Measurements from ENCODE around the gene ATP23.

The ATP23 gene, protein sequence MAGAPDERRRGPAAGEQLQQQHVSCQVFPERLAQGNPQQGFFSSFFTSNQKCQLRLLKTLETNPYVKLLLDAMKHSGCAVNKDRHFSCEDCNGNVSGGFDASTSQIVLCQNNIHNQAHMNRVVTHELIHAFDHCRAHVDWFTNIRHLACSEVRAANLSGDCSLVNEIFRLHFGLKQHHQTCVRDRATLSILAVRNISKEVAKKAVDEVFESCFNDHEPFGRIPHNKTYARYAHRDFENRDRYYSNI

DNA sequence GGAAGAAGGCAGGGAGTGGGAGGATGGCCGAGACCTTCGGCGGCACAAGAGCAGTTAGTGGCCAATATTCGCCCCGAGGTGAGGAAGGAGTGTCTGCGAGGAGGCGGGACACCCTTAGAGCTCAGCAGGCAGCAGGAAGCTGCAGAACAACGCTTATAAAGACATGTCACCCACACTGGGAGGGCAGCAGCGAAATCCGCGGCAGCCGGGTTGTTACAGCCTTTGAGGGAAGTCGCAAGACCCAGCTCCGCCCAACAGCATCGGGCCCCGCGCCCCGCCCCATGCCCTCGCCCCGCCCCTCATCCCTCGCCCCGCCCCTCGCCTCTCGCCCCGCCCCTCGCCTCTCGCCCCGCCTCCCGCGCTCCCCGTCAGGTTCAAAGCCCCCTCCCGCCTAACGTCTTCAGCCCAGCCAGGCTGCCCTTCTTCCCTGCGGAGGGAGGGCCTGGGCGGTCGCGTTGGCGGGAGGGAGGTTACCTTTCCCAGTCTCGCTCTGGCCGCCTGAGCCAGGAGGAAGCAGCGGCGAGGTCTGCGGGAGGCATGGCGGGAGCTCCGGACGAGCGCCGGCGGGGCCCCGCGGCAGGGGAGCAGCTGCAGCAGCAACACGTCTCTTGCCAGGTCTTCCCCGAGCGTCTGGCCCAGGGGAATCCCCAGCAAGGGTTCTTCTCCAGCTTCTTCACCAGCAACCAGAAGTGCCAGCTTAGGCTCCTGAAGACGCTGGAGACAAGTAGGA lies at the start of gene ATP23:
Gene ATP23, plus strand, starts transcription at position 403 of the 730 bp plus-strand sequence. Its CDS starts 135 bp downstream, at position 538.
- DNase-seq (ENCODE audit: low read depth): peak; percentile 83

DNA sequence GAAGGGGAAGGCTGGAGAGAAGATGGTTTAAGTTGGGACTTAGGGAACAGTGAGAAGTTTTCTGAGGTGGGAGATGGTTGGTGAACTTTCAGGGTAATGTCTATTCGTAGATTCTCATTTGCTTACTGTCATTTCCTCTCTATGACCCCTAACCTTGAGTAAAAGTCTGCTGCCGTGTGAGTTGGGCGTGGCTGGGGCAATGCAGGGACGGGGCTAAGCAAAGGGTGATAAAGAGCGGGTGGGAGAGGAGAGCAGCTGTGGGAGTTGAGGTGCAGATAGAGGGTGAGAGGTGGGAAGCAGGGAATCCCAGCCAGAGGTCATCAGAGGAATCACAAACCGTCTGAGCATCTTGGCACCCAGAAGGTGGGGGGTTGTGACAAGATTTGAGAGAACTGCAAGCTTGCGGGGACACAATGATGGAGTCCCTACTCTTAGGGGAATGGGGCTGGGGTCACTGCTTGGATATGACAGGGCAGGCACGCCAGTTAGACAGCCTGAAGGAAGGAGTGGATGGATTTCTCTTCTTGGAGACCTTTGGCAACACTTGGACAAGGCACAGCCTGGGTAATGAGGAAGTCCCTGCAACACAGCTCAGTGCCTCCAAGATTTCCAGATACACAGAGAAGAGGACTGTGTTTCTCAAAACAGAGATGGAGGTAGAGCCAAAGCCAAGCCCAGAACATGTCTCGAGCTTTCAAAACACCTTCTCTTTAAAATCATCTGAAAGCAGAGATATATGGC lies 49.0 kb upstream of the ATP23 start:
- DNase-seq (ENCODE audit: low read depth): no peak

DNA sequence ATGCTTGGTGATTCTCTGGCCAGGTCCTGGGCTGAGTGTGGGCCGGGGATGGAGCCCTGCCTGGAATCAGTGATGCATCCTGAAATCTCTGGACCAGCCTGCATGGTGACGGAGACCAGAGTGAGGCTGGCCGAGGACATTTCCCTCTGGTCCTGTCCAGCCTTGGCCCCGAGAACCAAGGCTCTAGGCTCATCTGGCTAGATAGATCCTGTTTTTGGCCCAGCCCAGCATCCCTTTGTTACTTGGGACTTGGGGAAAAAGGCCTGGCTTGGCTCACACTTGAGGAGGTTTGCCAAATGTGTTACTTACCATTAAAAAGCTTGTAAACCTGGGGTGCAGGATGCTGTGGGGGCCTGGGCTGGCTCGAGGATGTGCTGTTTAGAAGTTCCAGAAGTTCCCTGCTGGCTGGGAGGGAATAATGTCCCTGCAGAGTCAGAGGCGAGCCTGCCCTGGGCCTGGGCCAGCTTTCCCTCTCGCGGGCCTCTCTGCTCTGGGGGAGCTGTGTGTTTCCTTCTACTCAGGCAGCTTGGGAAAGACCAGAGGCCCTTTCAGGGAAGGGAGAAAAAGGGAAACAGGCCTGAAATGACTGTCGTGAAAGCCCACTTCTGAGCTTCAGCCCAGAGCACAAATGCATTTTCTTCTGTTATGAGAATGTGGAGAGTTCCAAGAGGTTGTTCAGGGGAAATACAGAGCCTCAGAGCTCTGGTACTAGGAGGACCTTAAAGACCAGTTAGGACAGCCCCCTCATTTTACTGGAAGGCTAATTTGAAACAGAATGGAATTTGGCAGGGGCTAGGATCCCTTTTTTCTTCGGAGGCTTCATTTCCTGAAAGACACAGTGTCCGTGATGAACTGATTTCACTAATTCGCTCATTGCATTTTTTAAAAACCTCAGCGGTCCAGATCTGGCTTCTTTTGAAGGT lies 47.7 kb upstream of the ATP23 start:
- peak; percentile 88 for DNase-seq (ENCODE audit: low read depth)

DNA sequence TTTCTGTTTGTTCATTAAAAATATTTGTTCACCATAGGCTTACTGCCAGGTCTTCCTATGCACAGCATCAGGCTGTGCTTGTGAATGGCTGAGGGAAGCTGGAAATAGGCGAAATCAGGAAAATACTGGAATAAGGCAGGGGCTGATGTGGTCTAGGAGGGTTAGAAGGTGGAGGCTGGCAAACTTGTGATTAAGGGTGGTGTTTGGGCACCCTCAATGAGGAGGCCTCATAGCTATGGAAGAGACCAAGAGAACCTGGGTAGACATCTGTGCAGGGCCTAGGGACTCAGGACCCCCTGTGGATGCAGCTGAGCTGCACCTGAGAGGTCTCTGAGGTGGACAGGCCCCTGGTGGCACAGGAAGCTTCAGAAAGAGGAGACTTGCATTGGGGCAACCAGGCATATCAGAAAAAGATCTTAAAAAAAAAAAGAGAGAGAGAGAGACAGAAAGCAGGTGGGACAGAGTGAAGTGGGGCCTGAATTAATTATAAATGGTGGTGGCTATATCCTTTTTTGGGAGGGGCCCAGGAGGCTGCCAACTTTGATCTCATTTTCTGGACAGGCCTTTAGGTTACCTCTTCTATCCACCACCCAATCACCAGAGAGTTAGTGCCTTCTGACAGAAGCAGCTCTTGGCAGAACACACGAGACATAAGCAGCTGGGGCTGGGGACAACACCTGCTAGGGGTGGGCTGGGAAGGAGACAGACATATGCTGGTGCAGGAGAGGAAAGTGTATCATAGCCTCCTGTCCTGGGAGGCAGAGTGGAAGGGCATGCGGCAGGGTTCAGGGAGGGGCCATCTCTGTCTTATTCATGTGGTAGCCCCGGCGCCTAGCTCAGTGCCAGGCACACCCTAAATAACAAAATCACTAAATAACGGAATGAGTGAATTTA lies 46.7 kb upstream of the ATP23 start:
- no peak for DNase-seq (ENCODE audit: low read depth)

DNA sequence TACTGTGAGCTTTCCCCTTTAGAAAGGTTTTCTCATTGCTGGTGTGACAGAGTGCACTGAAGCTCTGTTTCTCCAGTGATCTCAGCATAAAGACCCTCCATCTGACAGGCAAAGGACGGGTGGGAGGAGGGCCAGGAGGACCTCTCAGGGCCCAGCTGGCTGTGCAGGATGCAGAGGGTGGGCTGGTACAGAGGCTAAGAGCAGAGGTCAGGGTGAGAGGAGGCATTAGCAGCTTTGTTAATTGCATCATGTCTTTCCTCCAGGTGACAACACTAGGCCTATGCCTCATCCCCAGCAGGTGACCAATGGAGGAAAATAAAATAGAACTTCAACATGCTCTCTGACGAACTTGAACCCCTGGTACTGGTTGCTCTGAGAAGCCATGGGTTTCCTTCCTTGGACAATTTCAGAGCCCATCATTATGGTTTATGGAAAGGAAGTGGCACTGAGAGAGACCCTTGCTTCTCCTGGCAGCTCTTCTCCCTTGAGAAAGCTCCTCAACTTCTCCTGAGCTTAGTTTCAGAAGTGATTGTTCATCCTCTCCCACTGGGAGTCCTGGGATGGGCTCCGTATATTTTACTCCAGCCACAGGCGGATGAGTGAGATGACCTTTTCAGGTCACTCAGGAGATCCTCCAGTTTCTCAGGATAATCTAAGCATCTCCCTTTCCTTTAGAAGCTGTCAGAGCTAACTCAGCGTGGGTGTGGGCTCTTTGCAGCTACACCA lies 45.8 kb upstream of the ATP23 start:
- no peak for DNase-seq (ENCODE audit: low read depth)

DNA sequence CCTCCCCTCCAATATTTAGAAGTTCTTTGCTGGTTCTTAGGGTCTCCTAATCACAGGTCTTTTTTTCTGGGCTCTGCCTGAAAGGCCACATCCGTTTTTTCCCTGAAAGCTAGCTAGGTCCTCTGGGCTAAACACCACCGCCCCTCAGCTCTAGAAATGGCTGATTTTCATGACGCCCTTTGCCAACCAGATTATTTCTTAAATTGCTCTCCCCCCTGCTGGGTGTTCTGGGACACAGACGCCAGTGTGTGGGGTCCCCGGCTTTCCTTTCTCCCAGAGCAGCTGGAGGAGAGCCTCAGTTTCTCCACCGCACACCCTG lies 45.3 kb upstream of the ATP23 start:
- peak; percentile 21 for DNase-seq (ENCODE audit: low read depth)

DNA sequence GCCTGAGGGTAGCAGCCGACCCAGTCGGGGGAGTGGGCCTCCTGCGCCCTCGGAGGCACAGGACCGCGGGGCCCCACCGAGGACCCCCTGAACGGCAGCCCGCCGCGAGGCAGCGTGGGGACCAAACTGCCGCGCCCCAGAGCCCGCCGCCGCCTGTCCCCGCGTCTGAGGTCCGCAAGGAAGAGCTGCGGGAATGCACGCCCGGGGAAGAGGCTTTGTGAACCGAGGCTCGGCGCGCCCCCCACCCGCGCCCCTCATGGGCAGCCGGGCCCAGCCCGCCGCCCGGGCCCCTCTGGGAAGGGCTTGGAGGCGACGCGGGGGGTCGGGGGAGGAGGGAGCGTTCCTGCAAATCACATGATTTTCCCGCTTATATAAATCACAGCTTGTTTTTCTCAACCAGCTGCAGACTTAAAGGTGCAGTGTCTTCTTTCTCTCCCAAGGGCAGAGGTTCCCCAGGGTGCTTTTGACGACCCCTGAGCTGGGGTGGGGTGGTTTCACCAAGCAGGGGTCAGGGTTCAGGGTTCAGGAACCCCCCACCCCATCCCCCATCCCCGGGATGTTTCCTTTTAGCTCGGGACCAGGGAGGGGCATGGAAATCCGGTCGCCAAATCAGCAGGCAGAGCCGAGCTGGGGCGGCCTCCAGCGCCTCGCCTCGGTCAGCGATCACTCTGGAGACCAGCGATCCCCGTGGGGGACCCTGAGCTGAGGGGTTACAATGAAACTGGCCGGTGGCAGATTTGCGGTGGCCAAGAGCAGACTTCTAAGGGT lies 44.7 kb upstream of the ATP23 start:
- DNase-seq (ENCODE audit: low read depth): peak; percentile 73

DNA sequence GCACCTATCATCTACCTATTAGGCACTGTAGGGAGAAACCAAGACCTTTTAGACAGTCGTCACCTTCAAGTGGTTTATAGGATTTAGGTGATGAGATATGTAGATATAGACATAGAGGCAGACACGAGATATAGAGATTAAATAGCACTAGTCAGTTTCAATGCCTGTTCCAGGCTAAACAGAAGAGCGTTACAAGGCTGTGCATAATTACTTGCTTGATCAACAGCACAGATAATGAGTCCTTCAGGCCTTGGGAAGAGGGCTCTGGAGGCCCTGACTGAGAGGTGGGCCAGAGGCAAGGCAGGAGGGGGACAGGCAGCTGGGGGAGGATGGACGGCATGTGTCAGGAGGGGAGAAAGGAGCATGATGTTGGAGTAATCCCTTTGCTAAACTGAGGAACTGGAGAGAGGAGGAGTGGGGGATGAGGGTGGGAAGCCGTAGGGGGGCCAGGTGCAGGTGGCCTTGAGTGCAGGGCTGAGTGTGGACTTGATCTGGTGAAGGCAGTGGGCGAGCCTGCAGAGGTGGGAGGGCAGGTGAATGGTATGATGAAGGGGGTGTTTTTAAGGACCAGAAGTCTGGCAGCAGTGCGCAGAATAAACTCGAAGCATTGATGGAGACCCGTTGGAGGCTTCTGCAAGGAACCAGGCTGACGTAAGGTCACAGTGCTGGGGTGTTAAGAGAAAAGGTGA lies 43.9 kb upstream of the ATP23 start:
- DNase-seq (ENCODE audit: low read depth): no peak

DNA sequence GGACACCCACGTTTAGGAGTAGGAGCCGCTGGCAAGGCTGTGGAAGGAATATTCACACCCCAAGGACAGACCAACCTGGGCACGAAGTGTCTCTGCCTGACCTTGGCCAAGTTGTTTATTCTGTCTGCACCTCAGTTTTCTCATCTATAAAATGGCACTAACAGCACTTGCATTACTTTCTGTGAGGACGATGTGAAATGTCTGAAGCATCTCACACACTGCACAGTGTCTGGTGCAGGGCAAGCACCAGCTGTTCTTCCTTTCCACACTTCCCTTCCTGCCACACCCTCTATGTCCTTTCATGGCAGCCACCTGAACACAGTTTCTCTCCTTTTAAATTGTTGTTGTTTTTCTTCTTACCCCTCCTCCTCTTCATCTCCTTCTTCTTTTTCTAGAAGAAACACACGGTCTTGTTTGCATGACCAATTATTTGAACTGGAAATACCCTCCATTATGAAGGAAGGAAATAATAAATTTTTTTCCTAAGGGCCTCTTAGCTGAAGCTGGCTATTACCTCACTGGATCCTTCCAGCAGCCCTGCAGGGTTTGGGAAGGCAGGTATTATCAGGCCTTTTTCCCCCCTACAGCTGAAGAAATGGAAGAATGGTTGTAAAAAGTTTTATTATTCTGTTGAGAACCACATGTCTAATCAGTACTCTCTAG lies 42.9 kb upstream of the ATP23 start:
- DNase-seq (ENCODE audit: low read depth): peak; percentile 21

DNA sequence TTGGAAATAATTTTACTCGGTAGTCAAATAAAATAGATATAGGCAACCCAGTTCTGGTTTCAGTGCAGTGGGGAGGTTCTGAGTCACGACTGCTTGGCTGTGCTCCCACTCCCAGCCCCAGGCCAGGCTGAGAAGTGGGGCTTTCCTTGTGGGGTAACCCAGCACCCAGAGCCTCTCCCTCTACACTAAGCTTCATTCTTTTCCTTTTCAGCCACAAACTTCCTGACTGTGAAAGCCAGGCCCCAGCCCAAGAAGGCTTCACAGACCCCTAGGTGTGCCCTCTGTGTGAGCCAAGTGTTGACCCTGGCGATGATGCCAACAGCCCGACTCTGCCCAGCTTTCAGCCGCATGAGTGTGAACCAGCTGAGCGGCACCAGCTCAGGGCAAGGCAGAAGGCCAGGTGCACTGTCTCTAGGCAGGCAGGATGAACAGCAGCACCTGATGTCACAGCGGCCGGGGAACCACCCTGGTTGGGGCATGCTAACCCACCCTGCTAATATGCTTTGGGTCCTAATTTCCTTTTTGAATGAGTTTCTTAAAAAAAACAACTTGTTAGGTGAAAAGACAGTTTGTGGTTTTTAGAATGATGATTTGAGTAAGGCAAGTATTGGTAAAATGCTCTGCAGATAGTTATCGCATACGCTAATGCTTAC lies 42.2 kb upstream of the ATP23 start:
- DNase-seq (ENCODE audit: low read depth): peak; percentile 91

DNA sequence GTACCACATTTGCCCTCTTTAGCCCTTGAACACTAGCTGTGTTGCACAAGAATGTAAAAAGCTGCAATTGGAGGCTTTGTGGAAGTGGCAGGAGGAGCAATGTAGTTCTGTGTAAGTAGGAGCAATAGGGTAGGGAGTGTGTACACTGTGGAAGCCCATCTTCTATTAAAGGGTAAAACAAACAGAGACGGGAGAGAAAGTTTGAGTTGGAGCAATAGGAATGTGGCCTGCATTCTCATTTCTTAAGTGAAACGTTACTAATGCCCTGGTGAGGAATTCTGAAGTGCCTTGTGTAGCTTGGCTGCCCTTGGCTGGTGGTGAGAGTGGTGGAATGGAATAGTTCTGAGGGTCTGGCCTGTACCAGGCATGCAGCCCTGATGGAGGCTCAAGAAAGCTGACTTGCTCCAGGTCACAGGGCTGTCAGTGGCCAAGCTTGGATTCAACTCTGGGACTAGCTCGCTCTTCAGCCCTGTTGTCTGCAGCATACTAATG lies 38.8 kb upstream of the ATP23 start:
- DNase-seq (ENCODE audit: low read depth): peak; percentile 45

DNA sequence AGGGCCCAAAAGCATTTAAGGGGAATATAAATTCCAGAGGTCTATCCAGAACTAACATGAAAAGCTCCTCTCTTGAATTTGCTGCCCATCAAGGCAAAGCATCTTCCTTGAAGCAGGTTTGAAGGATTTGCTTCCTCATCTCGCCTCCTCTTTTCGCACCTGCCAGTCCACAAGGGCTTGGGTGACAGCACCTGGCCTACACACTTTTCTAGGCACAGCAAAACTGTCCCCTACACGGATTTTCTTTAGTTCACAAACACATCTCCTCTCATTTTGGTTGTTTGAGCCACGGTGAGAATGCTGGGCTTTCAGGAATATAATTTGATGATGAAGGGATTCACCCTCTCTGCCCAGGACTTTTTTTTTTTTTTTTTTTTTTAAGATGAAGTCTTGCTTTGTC lies 36.9 kb upstream of the ATP23 start:
- no peak for DNase-seq (ENCODE audit: low read depth)

DNA sequence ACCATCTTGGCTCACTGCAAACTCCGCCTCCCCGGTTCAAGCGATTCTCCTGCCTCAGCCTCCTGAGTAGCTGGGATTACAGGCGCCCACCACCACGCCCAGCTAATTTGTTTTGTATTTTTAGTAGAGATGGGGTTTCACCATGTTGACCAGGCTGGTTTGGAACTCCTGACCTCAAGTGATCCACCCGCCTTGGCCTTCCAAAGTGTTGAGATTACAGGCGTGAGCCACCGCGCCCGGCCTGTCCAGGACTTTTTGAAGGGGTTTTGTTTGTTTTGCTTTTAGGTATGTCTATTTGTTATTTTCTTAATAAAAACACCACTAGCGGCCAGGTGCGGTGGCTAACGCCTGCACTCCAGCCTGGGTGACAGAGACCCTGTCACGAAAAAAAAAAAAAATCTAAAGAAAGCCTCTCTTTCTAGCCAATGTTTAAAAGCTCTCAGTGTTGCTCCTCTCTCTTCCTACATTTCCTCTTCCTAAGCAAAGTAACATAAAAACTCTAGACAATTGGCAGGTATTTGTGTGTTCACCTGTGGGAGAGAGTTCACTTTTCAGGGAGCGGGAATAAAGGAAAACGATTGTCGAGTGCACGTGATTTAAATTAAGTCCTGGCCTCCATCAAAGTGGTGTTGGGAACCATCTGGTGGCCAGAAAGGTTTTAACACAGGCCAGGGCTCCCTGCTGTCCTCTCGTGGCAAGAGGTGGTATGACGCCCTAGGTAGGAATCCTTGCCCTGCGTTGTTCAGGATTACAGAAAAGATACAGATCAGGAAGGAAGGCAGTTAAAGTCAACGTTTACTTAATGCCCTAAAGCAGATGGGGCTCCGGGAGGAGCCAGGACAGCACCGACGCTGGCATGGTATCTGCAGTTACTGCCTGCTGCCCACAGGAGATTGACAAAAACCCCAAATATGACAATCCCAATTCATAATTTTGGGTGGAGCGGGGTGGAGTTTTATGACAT lies 36.2 kb upstream of the ATP23 start:
- DNase-seq (ENCODE audit: low read depth): peak; percentile 82

DNA sequence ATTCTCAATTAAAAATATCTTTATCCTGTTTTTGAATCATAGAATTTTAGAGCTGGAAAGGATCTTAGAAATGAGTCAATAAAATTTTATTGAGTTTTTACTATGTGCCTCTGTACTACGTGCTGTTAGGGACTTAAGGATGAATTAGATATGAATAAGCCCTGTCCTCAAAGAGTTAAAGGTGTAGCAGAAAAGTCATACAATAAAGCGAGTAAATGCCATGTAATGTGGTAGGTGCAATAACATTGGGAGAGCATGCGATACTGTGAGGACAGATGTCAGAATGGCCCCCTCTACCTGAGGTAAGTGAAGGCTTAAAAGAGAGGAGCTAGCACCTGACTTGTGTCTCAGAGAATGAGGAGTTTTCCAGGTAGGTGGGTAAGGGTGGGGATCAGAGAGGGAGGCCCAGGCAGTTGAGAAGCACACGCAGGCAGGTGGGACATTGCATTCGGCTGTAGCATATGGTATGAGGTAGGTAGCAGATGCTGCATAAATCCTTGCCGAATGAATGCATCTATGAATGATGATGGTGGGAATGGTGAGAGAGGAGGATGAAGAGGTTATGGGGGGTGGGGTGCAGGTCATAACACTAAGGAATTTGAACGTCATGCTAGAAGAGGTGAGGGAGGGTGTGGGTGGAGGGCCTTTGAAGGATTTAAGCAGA lies 35.4 kb upstream of the ATP23 start:
- DNase-seq (ENCODE audit: low read depth): no peak

DNA sequence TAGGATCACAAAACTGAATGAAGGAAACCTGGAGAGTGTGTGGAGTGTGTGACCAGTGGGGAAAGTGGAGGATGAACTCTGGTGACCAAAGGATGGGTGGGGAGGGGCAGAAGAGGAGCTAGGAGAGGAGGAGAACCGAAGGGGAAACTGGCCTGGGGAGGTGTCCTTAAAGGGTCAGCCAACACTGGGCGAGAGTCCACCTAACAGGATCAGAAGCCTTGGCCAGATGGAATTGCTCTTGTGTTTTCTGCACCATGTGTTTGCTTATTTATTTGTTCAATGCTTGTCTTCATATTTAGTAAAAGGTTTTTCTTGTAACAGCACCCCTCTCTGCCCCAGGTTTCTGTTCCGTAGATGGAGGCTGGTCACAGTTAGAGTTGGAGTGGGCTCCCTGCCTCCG lies 34.5 kb upstream of the ATP23 start:
- no peak for DNase-seq (ENCODE audit: low read depth)

DNA sequence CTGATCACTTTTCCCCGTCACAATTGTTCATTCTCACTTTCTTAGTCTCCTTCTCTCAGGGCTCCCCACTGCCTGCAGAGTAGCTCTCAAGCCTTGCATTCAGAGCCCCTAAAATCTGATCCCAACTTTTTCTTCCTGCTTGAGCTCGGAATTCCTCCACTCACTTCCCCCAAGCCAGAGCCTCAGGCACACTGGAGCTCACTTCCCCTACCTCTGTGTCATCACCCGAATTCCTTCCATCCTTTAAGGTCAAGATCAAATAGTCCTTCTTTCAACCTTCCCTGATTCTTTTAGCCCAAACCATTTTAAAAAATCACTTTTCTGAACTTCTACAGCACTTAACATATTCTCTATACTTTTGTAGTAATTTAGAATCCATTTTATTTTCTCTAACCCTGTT lies 34.1 kb upstream of the ATP23 start:
- DNase-seq (ENCODE audit: low read depth): no peak
